SU-DHL-6 (cell line): Measurements from ENCODE around the gene NSUN2.
"Not testable (repeated sequence)": the region's sequence is repeated elsewhere in the genome, so short reads cannot be mapped to it uniquely, and the experiment has no call there.

Source experiments
- H2AFZ ChIP-seq: fragments of 200-600 bp; sonication (generic); 2 replicates; pipeline ENCODE4 v1.6.1; 2014; ENCODE audit warnings: low read depth, mild to moderate bottlenecking, moderate library complexity, mixed read lengths, antibody characterized with exemption, low read length; ENCODE audit not compliant: severe bottlenecking
- H3F3A ChIP-seq: fragments of 200-600 bp; shearing (Covaris generic); 2 replicates; pipeline ENCODE4 v1.6.0; 2016; ENCODE audit warnings: antibody characterized with exemption, mild to moderate bottlenecking; ENCODE audit not compliant: insufficient read depth
- H3K27ac ChIP-seq: fragments of 200-600 bp; sonication (generic); 2 replicates; pipeline ENCODE4 v1.5.1; 2016; ENCODE audit warnings: low read depth, mild to moderate bottlenecking, low read length, moderate library complexity, mixed read lengths
- H3K27me3 ChIP-seq: fragments of 200-600 bp; sonication (generic), shearing (Covaris generic); 2 replicates; pipeline ENCODE4 v1.6.0; 2014; ENCODE audit warnings: mild to moderate bottlenecking, low read length
- H3K36me3 ChIP-seq: fragments of 200-600 bp; sonication (generic); 2 replicates; pipeline ENCODE4 v1.6.1; 2014; ENCODE audit warnings: mild to moderate bottlenecking, low read length, mixed read lengths
- H3K4me2 ChIP-seq: fragments of 300-600, 200-600 bp; shearing (Covaris generic), sonication (generic); 2 replicates; pipeline ENCODE4 v1.6.0; 2014; ENCODE audit warnings: low read length, low read depth, mild to moderate bottlenecking; ENCODE audit not compliant: poor library complexity, severe bottlenecking
- H3K4me3 ChIP-seq: fragments of 200-600 bp; sonication (generic); 2 replicates; pipeline ENCODE4 v1.5.1; 2014; ENCODE audit warnings: antibody characterized with exemption, low read length, mild to moderate bottlenecking, mixed read lengths; ENCODE audit not compliant: insufficient read depth, poor library complexity, severe bottlenecking
- H3K79me2 ChIP-seq: fragments of 200-600 bp; sonication (generic); 2 replicates; pipeline ENCODE4 v1.6.1; 2014; ENCODE audit warnings: mild to moderate bottlenecking, low read length, moderate library complexity; ENCODE audit not compliant: insufficient read depth
- H3K9ac ChIP-seq: fragments of 200-600 bp; sonication (generic); 2 replicates; pipeline ENCODE4 v1.7.0; 2014; ENCODE audit warnings: mild to moderate bottlenecking, low read length
- H3K9me2 ChIP-seq: fragments of 200-600 bp; sonication (generic); replicated peaks from 2 replicates; pipeline ENCODE4 v1.6.1; 2014; ENCODE audit warnings: low read length; ENCODE audit not compliant: insufficient read depth
- H3K9me3 ChIP-seq: fragments of 200-600 bp; sonication (generic); 2 replicates; pipeline ENCODE4 v1.6.1; 2014; ENCODE audit warnings: low read length, mixed read lengths; ENCODE audit not compliant: insufficient read depth
- H4K20me1 ChIP-seq: fragments of 200-600 bp; sonication (generic); 2 replicates; pipeline ENCODE4 v1.6.1; 2014; ENCODE audit warnings: low read depth, mild to moderate bottlenecking, antibody characterized with exemption, low read length, moderate library complexity, mixed read lengths
- CTCF ChIP-seq: fragments of 200-600 bp; sonication (generic); IDR thresholded peaks from one replicate; pipeline ENCODE4 v1.5.1; 2017; ENCODE audit warnings: antibody characterized with exemption, mild to moderate bottlenecking, low read length, moderate library complexity; ENCODE audit not compliant: insufficient read depth, poor library complexity, severe bottlenecking
- EZH2phosphoT487 ChIP-seq: fragments of 200-600 bp; sonication (generic), shearing (Covaris generic); conservative IDR thresholded peaks from 2 replicates; pipeline ENCODE4 v1.6.1; 2018; ENCODE audit warnings: mild to moderate bottlenecking, antibody characterized with exemption, low read length, moderate library complexity, mixed read lengths

The NSUN2 gene

GRCh38 chr5:6673963-6674362 is 41.1 kb upstream of the NSUN2 start:
- TF ChIP-seq CTCF (no peak), EZH2phosphoT487 (no peak)
- Histone ChIP-seq H3K79me2 (no peaks in the 10 kb centered on the region), H3K27me3 (no peaks in the 10 kb centered on the region), H3K4me3 (no peak overlapping the region), H3K27ac (no peak overlapping the region), H4K20me1 (no peaks in the 10 kb centered on the region), H2AFZ (no peak overlapping the region), H3K4me2 (no peak overlapping the region), H3K9me2 (no peaks in the 10 kb centered on the region), H3F3A (no peaks in the 10 kb centered on the region), H3K9me3 (no peaks in the 10 kb centered on the region), H3K9ac (no peak overlapping the region), H3K36me3 (no peaks in the 10 kb centered on the region)

DNA sequence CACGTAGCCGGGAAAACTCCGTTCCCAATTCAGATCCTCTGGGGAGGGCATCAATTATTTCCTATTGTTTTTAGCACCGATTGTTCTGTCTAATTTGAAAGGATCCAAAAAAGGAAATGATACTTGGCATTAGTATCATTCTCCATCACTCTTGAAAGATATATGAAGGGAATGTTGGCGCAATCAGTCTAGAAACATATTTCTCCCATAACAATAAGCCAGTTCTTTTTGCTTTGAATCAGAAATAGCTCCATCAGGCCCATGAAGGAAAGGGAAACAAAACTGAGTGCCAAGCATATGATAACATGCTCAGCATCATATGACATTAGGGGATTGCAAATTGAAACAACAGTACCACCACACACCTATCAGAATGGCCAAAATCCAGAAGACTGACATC is 40.2 kb upstream of the NSUN2 start:
- no peaks in the 10 kb centered on the region for H3K9me3 ChIP-seq
- no peak overlapping the region for H3K9ac ChIP-seq
- H3K36me3 ChIP-seq, result no peaks in the 10 kb centered on the region
- H3K79me2 ChIP-seq, result no peaks in the 10 kb centered on the region
- no peak for TF ChIP-seq EZH2phosphoT487
- no peak for TF ChIP-seq CTCF
- no peak overlapping the region for H2AFZ ChIP-seq
- no peak overlapping the region for H3K4me2 ChIP-seq
- no peaks in the 10 kb centered on the region for H3K9me2 ChIP-seq
- no peaks in the 10 kb centered on the region for H3F3A ChIP-seq
- no peaks in the 10 kb centered on the region for H4K20me1 ChIP-seq
- no peaks in the 10 kb centered on the region for H3K27me3 ChIP-seq
- no peak overlapping the region for H3K27ac ChIP-seq
- H3K4me3 ChIP-seq, result no peak overlapping the region

DNA sequence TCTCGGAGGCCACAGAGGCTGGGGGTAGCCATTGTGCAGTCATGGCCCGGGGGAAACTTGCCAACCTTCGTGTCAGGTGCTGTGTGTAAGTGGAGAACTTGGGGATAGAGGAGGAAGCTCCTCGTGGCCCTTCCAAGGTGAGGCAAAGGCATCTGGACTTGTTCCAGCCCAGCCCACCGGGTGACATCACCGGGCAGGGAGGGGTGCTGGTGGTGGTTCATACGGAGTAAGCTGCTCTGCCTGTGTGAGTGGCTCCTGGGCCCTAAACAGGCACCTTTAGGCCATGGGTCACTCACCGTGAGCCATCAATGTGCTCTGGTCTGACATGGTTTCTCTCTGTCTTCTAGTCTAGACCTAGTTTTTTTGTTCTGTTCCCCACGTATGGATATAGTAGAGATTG is 35.9 kb upstream of the NSUN2 start:
- not testable (repeated sequence) for H3K9ac ChIP-seq, H3K36me3 ChIP-seq, H4K20me1 ChIP-seq, H2AFZ ChIP-seq, H3K9me2 ChIP-seq, H3K4me2 ChIP-seq, H3K27me3 ChIP-seq, H3K4me3 ChIP-seq, H3F3A ChIP-seq, H3K27ac ChIP-seq, H3K9me3 ChIP-seq, H3K79me2 ChIP-seq

- H3K27ac ChIP-seq, result no peak overlapping the region
- no peak overlapping the region for H3K9ac ChIP-seq
- no peak overlapping the region for H2AFZ ChIP-seq
- H3K4me3 ChIP-seq, result no peak overlapping the region
- H3K79me2 ChIP-seq, result no peaks in the 10 kb centered on the region
- no peaks in the 10 kb centered on the region for H3K9me2 ChIP-seq
- no peaks in the 10 kb centered on the region for H4K20me1 ChIP-seq
- no peaks in the 10 kb centered on the region for H3K9me3 ChIP-seq
- H3K36me3 ChIP-seq, result no peaks in the 10 kb centered on the region
- no peaks in the 10 kb centered on the region for H3K27me3 ChIP-seq
- no peaks in the 10 kb centered on the region for H3F3A ChIP-seq
- H3K4me2 ChIP-seq, result no peak overlapping the region
- TF ChIP-seq EZH2phosphoT487, result no peak
- TF ChIP-seq CTCF, result no peak
These were observed 34.8 kb upstream of the NSUN2 start for GRCh38 chr5:6667648-6668047.
